Endometrial microvascular endothelial cells (primary cell): ENCODE results near the gene AGPS. TPM values are rescaled to one million over a fixed set of nuclear protein-coding genes. Genes with fewer than 3 reads are reported as not detected.

ENCODE experiments used
- in situ Hi-C: cut with HindIII; loops from 2 replicates; pipeline ENCODE4 v1.10.0; 2017; ENCODE audit warnings: low sequenced_read_pairs, low pct_unique_long_range_greater_than_20kb; ENCODE audit errors: inconsistent ontology term
- total RNA-seq: library from RNA; depleted of rRNA; stranded (reverse); fragments of >200 nt; gene quantifications from one replicate; pipeline ENCODE4 v1.2.3, GENCODE V29; 2015; ENCODE audit errors: inconsistent ontology term

The AGPS gene
- total RNA-seq, 1 donor from 2014 or later = 67.5 TPM

DNA sequence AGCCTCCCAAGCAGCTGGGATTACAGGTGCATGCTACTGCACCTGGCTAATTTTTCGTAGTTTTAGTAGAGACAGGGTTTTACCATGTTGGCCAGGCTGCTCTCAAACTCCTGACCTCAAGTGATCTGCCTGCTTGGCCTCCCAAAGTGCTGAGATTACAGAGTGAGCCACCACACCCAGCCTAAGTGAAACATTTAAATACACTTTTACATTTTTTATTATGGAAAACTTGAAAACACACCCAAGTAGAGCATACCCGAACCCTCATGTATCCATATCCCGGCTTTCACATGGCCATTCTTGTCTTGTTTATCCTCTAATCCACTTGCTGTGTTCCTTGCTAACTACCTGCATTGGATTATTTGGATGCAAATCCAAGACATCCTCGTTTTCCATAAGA lies 13.2 kb upstream of the AGPS start:
- in situ Hi-C loops = no loop called here

DNA sequence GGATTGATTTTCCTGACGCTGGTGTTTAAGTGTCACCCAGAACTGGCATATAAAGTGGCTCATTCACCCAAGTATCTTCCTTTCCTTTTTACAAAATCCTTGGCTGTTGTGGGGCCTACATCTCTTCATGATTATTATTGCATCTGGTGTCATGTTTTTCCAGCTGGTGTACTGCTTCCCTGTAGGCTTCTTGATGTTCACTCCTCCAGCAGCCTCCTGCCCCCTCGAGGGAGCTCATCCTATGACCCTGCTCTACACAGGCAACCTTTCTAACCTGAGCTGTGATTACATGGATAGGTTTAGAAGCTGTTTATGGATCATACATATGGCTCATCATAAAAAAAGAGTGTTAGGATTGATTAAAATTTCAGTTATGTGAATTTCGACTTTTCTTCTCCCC lies 12.4 kb upstream of the AGPS start:
- in situ Hi-C loops = no loop called here

DNA sequence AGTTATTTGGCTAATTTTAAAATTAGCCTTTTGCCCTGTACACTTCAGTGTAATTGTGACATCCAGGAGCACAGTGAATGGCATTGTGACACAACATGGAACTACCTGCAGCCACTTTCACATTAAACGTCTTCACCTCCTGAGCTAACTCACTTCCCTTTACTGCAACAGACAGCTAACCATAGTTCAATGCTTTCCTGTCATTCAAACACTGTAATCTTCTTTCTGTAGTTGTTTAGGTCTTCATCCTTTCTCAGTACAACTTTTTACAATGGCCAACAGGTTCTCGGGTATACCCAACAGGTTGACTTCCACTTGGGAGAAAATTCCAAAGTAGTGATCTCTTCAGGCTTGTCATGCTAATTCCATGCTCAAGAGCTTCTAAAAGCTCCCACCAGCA lies 8.6 kb upstream of the AGPS start:
- in situ Hi-C loops = no loop called here

DNA sequence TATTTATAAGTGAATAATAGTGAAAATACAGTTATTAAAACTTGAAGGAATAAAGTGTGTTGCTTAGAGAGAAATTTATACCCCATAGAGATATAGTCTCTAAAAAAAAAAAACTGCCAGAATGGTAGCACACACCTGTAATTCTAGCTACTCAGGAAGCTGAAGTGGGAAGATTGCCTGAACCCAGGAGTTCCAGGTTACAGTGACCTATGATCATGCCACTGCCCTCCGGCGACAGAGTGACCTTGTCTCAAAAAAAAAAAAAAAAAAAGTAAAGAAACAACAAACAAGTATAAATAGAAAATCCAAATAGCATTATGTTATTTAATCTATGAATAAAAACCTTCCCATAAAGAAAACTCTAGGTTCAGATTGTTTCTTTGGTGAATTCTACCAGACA lies 7.4 kb upstream of the AGPS start:
- in situ Hi-C loops = no loop called here

DNA sequence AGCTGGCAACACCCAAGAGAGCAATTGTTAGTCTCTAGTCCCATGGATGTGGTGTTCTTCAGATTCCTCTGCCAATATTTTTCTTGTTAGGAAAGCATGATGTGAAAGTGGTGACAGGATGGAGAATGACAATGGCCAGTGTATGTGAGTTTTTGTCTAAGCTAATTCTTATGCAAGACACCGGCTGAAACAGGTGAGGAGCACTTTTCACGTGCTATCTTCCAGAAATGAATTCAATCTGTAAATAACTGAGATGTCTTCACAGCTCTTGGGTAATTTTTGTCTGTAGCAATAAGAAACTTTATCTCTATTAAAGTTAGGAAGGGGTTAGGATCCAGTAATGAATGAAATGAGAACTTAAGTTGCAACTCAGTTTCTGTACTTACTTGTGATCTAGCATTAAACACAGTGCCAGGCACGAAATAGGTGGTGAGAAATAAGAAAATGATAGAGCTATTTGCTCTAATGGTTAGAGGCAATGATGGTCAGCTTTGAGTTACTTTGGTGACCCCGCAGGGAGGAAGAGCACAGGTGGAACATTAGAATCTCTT lies 676 bp upstream of the AGPS start:
- in situ Hi-C loops = no loop called here

DNA sequence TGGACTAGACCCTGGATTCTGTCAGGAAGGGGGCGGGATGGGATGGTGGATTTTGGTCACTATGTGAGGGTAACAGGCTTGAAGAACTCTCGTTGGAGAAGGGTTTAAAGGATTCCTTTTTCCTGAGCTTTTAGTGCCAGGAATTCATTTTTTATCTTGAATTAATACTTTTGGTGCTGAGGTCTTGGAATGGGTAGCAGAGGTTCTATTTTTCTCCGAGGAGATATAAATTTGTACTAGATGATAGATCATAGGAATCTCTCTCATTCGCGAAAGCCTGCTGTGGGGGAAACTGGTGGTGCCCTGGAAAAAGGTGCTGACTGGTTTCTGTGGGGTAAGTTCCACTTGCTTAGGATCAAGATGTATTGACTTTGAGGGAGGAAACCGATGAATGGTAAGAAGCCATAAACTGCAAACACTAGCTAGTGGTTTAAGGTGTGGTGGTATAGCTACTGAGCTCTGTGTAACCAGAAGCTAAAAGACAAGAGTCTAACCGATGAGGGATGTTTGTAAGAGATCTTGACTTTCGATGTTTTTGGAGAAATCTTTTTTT lies 706 bp downstream of the AGPS start:
- in situ Hi-C loops = no loop called here

DNA sequence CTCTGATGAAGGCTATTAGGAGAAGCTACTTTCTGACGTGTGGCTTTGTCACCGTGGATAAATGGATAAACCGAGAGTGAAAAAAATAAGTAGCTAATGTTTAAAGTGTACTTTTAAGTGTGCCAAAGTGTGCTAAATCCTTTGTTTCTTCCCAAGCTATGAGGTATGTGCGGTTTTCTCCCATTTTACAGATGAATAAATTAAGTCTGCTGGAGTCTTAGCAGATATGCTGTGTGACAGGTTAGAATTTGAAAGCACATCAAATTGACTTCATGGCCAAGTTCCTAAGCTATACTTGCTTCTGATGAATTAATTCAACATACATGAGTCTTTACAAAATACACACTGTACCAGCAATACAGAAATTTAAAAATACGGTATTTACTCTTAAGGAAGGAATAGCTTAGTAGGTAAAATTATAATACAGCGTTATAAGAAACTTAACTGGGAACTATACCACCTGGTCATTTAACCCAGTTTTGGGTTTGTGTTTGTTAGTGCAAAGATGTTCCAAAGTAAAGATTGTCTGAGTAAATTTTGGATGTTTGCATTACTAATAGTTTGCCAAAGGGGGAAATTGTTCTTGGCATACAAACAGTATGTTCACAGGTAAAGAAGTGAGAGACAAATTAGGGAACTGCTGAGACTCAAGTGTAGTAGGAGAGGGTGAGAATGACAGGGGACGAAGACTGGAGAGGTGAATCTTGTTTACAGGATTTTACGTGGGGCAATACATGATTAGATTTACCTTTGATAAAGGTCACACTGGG lies 1.4 kb downstream of the AGPS start:
- in situ Hi-C loops = no loop called here

DNA sequence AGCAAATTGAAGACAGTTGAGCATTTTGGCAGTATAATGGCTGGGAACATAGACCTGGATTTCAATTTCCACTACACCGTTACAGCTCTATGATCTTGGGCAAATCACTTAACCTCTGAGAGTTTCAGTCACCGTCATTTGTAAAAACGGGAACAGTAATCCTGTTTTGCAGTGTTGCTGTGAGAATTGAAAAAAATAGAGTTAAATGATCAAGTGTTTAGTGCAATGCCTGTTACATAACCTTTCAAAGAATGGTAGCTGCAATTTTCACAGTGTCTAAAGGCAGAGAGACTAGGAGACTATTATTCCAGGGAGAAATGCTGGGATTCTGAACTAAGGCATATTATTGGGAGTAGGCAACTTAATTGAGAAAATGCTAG lies 2.0 kb downstream of the AGPS start:
- in situ Hi-C loops = no loop called here

DNA sequence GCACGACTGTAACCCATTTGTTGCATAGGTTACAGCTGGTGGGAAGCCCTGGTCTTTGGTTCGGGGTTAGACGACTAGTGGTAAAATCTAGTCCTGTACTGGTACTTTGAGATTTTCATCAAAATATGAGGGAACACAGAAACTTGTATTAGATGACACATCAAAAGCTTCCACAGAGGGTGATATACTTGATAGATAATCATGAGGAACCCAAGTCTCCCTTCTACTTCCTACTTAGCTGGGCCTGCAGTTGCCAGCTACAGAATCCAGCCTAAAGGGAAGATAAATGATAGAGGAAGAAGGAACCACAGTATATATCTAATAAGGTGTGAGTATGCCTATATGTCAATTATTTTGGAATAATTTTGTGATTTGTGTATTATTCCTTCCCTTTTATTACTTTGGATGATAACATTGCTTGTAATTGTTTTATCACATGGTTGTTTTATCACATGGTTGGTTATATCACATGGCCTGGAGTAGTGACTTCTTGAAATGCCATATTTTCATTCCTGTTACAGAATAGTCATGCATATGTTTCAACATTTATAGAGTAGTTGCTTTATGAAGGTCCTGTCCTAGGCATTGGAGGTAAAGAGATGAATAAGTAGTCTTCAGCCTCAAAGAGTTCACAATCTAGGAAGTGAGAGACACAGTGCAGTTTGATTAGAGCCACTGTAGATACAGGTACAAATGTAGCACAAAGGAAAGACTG lies 2.9 kb downstream of the AGPS start:
- in situ Hi-C loops = no loop called here

DNA sequence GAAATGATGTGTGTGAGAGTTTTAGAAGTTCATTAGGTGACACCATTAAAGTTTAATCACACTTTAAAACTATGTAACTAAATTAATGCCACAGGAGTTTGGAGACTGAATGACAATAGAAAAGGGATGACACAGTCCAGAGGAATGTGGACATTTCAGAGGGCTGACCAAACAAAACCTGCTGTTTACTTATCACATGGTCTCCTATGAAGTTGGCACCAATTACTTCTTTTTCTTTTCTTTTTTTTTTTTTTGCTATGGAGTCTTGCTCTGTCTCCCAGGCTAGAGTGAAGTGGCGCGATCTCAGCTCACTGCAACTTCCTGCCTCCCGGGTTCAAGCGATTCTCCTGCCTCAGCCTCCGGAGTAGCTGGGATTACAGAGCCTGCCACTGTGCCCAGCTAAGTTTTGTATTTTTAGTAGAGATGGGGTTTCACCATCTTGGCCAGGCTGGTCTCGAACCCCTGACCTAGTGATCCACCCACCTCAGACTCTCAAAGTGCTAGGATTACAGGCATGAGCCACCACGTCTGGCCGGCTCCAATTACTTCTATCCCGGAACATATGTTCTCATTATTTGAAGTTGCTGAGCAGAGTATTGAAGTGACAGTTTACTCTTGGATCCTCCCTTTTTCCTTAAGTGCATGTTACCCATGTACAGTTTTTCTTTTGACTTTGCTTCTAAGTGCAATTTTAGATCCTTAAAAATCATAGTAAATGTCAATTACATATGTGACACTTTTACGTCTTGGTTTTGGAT lies 4.3 kb downstream of the AGPS start:
- in situ Hi-C loops = no loop called here

DNA sequence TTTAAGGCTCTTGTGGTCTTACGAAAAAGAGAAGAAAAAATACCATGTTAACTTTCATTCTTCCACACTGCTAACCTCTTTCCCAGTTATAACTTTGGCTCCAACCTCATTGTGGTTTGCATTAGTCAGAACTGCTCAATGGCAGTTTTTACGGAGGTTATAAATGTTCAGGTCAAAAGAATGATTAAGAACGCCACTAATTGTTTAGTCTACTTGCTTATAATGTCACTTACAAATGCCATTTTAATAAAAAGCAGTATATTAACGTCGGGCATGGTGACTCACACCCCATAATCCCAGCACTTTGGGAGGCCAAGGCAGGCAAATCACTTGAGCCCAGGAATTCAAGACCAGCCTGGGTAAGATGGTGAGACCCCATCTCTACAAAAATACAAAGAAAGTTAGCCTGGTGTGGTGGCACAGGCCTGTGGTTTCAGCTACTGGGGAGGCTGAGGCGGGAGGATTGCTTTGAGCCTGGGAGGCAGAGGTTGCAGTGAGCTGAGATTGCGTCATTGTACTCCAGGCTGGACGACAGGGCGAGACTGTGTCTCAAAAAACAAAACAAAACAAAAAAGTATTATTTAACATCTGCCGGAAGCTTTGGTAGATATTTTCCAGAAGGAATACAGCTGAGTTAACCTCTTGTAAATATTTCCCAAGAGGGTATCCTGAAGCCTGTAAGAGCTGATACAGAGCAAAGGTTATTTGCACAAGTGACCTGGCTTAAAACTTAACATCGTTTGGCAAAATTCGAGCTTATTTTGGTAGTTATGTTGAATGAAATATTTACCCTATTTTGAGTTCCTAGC lies 5.1 kb downstream of the AGPS start:
- in situ Hi-C loops = no loop called here

DNA sequence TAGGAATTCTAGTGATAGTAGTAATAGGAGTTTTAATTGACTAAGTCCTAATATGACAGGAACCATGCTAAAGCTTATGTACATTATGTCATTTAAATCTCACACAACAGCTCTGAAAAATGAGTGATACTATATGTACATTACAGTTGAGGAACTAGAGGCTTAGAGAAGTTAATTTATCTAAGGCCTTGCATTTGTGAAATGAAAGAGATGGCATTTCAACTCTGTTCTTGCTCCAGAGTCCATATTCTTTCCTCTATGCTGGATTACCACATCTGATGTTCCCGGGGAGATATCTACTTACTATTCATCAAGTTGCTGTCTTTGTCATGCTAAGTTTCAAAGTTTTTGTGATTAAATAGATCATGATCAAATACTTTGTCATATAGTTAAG lies 5.7 kb downstream of the AGPS start:
- in situ Hi-C loops = no loop called here

DNA sequence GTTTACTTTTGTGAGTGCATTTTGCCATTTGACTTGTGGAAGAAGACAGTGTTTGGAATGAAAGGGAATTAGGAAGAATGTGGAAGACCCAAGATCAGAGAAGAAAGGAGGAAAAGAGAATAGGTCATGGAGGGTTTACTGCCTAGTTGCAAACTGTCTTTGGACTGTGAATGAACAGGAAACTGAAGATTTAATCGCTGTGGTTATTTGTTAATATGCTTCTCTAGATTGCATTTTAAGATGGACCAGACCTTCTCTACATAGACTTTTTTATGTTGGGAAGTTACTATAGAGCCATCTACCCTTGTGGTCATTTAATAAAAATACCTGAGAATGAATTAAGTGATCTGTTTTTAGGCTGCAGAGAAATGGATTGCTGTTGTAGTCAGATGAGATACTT lies 6.2 kb downstream of the AGPS start:
- in situ Hi-C loops = no loop called here

DNA sequence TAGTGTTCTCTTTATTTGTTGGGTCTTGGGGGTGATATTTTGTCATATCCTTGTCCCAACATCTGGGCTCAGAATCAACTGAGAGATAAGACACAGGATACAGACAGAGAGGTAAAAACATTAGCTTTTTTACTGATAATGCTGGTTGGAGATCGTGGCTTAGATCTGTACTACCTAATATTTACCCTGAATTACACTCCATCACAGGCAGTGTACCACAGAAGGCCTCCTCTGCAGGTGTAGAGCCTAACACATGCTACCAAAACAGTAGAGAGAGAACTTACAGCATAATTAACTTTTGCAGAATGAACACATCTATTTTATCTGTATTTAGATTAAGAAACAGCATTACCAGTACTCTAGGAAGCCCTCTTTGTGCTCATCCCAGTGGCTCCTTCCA lies 6.8 kb downstream of the AGPS start:
- in situ Hi-C loops = no loop called here

DNA sequence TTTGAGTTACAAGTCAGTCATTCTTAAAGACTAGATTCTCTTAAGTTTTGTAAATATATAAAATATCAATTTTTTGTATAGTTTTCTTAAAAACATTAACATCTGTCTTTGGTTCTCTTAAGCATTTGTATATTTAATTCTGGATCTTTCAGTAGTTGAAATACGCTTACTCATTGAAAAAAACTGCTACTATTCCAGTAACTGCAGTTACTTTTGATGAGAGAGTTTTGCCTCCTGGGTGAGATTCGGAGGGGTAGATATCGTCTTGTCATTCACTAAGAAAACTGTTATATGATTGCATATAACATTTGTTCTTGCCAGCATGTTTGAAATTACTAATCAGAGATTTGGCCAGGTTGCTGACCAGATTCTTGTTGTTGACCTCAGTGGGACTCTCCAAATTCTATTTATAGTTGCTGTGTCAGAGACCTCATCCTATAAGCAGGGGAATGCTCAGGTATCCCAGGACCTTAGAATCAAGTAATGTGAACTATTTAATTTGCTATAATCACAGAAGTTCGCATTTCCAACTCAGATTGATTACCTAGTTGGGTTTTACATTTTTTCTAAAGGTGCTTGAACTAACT lies 7.9 kb downstream of the AGPS start:
- in situ Hi-C loops = no loop called here

DNA sequence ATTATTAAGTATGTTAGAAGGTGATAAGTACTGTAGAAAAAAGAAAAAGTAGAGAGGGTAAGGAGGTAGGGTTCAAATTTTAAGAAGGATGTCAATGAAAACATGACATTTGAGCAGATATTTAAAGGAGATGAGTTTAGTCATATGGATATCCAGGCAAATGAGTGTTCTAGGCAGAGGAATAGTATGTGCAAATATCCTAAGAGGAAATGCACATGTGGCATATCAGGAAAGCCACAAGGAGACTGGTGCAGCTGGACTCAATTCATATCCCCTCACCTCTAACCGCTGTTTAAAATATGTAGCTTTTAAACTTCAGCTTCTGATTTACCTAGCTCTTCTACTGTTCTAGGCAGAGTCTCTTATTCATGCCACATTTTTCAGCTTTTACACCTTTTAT lies 9.5 kb downstream of the AGPS start:
- in situ Hi-C loops = no loop called here

DNA sequence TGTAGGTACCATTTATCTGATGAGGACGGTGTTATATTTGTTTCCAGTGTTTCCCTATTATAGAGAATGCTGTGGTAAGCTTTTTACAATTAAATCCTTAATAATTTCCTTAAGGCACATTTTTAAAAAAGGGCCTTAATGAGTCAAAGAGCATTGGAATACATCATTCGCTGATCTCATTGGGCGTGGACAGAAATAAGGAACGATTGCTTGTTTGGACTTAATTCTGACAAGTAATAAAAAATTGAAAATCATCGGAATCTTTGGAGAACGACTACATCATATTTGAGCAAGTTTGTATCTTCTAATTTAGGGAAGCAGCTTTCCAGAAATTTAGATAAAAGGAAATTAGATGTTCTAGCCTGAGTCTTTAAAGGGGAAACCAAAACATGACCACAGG lies 11.3 kb downstream of the AGPS start:
- in situ Hi-C loops = no loop called here

DNA sequence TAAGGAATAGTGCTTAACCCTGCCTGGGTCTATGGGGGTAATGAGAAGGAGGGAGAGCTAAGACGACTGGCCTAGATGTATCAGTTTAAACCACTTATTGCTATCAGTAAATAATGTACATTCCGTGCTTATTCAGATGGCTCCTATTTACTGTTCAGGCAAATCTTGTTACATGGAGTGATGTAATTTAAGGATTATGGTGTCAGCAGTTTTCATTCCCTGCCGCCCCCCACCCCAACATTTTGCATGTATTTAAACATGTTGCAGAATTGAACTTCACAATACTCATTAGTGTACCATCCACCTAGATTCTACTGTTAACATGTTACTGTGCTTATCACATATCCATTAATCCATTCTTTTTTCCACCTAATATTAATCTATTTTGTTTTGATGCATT lies 11.7 kb downstream of the AGPS start:
- in situ Hi-C loops = no loop called here
